ENCODE data around the gene TMPRSS13. TPM values are rescaled to one million over a fixed set of nuclear protein-coding genes. Genes with fewer than 3 reads are reported as not detected.
"Not testable (repeated sequence)": the region's sequence is repeated elsewhere in the genome, so short reads cannot be mapped to it uniquely, and the experiment has no call there.

The TMPRSS13 gene
- polyA plus RNA-seq, 1 donor, result 0.15 TPM

DNA sequence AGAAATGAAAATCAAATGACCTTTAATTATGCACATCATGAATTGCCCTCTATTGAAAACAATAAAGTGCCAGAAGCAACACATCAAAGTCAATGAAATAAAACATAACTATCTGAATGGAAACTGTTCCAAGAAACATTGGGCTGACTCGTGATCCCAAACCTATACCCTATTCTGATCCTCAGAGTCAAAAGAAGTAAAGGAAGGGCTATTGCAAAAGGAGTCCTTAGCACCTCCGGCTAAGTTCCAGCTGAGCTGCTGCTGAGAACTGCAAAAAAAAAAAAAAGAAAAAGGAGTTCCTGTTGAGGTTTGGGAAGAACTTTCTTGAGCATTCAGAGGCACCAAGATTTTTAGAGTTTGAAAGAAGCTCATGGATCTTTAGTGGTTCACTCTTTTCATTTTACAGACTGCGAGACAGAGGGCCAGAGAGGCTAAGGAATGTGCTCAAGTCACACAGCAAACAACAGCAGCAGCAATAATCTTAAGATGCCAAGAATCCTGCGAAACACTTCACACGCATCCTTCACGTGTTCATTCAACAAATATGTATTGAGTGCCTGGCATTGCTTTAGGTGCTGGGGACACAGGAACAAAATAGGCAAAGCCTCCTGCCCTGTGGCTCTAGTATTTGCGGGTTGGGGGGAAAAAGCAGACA, 841 bp upstream of the TMPRSS13 start:
- no peak for DNase-seq

DNA sequence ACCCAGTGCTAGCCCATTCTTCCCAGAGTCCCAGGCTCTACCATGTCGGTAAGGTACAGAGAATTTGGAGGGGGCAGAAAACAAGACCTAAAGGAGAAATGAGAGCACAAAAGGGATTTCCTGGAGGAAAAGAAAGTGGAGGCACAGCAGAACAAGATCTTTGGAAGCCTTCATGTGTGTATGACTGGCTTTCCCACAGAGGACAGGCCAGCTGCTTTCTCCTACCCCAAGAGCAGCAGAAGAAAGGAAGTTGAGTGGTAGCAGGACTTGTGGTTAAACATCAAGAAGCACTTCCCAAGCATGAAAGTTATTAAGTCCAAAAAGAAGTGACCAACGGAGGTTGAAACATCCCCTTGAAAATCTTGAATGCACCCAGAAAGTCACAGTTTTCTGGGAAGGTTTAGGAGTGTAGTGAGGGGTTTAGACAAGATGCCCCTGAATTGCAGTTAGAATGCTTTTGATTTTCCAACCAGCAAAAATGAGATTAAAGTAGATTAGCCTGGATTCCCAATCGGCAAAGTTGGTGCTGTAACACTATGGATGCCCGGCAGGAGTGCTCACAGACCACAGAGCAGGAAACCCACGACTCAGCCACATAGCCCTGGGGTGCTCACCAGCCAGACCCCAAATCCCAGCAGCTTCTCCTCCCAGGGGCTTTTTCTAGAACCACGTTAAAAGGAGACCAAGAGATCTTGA, 608 bp downstream of the TMPRSS13 start:
- no peak for DNase-seq

DNA sequence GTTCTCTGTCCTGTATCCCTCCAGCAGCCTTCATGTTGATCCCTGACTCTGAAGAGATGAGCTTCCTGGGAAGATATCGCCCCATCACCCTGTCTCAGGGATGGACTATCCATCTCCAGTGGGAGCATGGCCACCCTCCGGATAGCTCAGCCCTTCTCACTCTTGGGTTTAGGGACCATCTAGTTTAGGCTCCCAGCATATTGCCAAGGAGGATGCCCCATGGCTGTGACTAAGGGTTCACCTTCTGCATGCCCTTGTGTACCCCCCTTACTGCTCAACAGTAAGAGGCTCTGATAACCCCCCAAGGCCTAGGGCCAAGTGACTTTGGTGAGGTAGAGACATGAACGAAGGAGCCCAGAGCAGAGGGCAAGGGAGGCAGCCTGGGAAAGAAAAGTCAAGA, 1.3 kb downstream of the TMPRSS13 start:
- no peak for DNase-seq

DNA sequence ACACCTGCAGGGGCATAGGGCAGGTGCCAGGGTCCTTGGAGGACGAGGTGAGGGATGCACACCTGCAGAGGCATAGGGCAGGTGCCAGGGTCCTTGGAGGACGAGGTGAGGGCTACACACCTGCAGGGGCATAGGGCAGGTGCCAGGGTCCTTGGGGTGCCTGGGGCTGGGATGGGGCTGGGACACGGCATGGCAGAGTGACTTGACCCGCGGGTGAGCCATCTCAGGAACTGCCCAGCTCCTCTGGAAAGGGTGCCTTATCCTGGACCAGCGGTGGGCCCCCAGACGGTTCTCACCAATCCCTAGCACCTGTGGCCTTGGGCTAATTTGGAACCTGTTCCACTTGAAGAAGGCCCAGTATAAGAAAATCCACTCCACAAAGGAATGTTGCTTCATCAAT, 3.0 kb downstream of the TMPRSS13 start:
- DNase-seq, result not testable (repeated sequence)

DNA sequence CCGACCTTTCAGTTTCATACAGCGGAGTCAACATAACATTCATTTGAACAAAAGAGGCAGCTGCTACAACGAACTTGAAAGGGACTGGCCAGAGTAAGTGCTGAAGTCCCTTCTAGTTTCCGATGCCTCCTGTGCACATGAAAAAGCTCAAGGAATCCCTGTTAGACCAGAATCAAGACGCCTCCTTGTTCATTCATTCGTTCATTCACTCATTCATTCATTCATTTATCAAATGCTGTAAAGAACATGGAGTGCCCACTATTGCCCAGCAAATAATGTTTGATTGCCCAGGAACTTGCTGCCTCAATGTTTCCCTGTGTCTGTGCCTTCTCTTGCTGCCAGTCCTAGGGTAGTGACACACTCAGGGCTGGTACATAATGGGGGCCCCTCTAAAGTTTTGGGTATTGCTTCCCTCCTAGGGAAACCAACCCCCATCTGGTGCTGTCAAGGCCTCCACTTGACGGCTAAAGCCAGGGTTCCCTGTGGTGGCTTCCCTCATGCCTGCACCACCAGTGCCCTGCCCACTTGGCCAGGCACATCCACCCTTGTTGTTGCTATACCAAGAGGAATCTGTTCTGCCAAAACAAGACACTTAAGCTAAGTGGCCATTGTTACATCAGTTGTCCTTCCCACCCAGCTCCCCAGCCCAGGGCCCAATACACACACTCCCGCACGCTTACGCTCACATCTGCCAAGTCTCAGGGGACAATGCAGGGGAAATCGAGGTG, 3.8 kb downstream of the TMPRSS13 start:
- no peak for DNase-seq

DNA sequence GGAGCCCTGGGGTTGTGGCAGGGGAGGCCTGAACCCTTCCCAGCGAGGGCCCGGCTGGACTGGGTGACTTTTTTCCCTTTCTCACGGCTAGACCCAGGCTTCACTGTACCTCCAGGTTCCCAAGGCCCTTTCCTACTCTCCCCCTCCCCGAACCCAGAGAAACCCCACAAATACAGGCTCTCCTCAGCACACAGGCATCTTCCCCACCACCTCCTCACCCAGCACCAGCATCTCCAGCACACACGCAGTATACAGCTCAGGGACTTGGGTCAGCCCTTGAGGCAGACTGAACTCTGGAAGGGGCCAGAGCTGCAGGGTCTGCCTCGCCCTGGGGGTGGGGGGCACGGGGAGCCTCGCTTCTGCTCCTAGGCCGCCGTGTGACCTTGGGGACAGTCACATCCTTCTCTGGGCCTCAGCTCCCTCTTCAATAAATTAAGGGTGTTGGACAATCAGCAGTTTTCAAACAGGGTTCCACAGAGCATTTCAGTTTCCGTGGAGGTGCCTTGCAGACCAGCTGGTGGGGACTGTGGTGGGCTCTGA, 4.5 kb downstream of the TMPRSS13 start:
- no peak for DNase-seq

DNA sequence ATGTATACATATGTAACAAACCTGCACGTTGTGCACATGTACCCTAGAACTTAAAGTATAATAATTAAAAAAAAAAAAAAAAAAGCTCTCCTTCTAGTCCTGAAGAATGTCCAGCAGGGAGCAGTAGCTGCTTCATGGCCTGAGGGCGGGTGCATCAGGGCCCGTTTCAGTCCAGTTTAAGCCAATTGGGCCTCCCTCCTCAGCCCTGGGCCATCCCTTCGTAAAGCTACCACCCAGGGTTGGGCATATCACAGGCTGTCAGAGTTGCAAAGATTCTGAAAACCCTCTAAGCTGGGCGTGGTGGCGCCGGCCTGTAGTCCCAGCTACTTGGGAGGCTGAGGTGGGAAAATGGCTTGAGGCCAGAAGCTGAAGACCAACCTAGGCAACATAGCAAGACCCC, 5.4 kb downstream of the TMPRSS13 start:
- no peak for DNase-seq

DNA sequence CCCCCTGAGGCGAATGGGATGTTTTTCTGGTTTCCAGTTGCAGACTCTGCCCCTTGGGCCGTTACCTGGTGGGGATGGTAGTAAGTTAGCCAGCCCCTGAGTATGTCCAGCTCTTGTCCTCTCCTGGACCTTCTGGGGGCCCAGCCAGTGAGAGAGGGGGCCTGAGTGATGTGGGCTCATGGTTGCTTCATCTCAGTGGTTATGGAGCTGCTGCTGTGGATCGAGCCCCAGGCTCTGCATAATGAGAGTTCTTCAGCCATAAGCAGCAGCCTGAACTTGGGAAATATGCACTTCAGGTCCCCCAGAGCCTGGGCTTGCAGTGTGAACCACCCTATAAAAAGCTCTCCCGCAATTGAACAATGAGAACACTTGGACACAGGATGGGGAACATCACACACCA, 5.9 kb downstream of the TMPRSS13 start:
- no peak for DNase-seq

DNA sequence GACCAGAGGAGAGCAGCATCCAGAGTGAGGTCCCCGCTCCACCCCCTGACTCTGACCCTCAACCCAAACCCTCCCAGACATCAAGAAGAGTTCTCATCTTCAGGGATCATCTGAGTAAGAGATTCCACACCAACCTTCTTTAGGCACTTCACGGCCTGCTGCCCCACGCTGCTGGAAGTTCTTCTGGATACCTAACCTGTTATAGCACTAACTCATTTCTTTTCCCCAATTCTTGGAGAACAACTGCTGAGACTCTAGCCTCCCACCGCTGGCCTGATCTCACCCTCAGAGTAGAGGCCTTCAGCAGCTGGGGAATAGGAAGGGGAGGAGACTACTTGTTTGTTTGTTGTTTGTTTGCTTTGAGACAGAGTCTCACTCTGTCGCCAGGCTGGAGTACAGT, 7.3 kb downstream of the TMPRSS13 start:
- DNase-seq, result no peak

DNA sequence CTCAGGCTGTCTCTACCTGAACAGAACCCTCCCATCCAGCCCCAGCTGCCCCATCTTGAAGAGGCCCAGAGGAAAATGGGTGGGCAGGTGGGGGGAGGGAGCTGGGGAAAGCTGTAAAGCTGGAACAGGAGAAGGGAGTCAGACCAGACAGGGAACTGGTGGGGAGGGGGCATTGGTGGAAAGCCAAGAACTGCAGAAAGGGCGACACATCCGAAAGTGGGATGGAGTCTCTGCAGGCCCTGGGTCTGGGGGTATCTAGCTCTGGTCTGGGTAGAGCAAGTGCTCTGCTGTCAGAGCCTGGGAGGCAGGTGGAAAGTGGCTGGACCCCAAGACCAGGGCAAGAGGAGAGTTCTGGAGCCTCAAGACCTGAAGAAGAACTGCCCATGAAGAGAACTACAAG, 7.7 kb downstream of the TMPRSS13 start:
- no peak for DNase-seq

DNA sequence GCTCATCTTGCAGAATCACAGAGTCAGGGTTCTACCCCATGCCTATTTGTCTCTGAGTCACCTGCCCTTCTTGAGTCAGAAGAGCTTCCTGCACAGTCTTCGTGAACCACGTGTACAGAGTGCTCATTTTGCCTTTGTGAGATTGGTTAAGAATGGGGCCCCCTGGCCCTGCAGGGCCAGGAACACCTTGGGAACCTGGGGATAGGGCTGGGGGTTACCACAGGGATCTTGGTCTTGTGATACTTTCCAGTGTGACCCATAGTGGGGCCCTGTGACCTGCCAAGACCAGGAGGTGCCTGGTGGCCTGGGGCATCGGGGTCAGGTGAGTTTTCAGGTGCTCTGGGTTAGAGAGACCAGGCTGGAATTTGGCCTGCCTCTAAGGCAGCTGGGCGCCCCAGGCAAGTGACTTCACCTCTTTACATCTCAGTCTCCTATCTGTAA, 9.4 kb downstream of the TMPRSS13 start:
- no peak for DNase-seq

DNA sequence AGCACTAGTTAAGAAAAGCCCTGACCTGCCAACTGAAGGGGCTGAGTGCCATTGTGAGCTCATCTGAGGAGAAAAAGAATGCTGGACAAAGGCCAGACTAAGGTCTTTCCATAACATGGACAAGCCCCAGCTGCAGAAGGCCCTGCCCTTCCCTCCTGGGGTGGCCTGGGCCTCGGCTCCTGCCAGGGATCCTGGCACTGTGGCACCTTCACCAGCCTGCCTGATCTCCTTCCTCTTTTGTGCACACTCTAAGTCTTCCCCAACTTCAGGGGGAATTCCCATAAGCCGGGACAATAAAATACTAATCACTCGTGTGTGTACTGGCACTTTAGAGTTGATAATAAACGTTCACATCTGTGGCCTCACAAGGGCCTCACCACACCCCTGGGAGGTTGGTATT, 9.9 kb downstream of the TMPRSS13 start:
- no peak for DNase-seq

DNA sequence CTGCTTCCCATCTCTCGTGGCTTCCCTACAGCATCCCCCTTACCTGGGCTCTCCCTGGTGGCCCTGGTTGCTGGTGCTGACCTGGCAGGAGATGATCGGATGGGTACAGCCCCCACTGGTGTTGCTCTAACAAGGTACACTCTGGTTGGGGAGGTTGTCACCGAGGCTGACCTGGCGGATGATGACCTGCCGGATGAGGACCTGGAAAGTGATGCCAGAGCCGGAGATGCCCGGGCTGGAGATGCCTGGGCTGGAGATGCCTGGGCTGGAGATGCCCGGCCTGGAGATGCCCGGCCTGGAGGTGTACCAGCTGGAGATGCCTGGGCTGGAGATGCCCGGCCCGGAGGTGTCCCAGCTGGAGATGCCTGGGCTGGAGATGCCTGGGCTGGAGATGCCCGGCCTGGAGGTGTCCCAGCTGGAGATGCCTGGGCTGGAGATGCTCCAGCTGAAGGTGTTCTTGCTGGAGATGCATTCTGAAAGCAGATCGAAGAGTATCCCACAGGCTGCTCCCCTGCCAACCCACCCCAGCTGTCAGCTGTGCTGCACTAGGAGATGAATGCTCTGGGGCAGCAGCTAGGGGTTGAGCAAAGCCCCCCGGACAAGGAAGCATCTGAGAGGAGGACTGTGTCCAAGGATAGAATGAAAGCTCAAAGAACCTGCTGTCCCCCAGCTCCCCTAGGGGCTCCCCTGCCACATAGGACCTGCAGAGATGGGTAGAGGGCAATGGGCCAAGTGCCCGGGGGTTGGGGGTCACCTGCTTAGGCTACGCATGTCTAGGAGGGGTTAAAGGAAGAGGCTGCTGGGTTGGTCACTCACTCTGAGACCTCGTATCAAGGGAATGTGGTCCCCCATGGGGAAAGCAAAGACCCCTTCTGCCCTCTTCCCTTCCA, 10.6 kb downstream of the TMPRSS13 start:
- no peak for DNase-seq

DNA sequence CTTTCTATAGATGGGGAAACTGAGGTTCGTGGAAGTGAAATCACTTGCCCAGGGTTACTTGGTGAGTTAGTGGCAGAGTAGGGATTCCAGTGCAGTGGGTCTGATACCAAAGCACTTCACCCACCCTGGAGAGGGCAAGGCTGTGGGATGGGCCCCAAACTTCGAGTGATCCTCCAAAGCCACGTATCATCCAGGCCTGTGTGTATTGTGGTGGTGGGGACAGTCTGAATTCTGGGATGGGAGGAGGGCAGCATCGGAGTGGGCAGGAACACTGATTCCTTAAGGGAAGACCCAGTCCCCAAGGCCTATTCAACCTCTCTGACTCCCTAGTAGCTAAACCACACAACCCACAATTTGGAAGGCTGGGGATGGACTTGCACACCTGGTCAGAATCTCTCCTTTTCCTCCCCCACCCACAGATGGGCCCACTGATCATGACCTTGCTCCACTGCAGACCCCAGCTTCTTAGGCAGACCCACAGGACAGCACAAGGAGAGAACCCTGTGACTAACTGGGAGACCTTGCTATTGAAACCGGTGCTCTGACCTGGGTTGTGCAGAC, 11.5 kb downstream of the TMPRSS13 start:
- DNase-seq, result no peak

DNA sequence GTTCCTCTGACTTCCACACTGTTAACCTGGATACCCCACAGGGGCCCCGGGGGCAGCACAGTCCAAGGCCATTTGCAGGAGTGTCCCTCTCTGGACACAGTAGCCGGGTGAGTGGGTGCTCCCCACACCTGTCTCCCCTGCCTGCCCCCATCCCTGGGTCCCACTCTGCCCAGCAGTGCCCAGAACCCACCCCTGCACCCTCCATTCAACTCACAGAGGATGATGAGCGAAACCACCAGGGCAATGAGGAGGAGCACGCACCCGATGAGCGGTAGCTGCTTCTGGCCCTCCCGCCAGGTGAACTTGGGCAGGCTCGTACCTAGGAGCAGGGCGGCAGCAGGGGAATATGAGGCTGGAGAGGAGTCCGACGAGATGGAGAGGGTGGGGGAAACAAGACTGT, 12.2 kb downstream of the TMPRSS13 start:
- no peak for DNase-seq

DNA sequence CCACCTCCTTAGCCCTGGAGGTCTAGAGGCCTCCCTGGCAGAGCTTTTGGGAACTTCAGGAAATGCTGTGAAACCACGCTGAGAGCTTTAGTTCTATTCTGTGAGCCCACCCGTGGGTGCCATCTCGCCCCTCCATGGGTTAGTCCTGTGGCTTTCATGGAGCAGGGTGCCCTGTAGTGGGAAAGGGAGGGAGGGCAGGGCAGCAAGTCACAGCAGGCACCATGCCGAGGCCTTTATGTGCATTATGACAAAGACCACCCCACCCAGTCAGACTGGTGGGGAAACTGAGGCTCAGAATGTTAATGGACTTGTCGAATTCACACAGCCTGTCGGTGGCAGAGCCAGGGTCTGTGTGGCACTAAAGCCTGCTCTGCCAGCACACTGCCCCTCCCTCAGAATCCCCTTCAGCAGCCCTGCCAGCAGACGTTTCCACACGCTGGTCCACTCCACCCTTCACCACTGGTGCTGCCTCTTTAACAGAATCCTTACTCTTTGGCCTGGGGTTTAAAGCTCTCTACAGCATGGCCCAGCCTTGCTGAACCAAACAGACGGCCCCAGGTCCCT, 13.4 kb downstream of the TMPRSS13 start:
- no peak for DNase-seq

DNA sequence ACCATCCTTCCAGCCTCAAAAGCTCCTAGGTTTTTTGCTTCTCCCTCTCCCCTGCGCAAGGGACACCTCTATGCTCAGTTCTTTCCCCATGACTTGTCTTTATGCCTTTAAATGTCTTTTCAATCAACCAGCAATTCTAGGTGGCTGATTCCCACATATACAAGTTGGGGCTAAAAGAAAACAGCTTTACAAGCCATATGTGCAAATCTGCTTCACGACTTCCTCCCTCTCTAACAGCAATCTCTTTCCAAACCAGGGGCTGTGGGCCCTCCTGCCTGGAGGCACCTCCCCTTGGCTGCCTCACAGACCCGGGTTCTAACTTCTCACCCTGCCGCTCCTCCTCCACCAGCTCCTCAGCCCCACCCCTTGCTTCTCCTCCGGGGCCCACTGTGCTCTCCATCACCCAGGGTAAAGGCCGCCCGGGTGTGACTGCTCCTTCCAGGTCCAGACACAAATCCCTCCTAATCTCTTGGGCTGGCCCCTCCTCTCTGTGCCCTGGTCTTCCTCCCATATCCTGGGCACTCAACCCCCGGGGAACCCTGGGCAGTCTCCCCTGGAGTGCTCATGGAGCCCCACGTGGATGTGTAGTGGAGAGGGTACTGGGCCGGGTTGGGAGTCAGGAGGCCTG, 14.1 kb downstream of the TMPRSS13 start:
- DNase-seq, result no peak

DNA sequence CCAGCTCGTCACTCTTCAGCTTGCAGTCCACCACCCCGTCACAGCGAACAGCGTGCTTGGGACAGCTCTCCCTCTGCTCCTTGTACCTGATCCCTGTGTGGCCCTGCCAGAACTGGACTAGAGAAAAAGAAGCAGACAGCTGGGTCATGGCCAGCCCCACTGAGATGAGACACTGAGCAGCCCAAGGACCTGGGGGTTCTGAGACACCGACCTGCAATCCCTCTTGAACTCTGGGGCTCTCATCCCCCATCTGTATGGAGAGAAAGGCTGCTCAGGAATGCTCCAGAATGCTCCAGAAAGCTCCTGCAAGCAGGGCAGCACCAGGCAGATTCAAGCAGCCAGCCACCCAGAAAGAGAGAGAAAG, 14.8 kb downstream of the TMPRSS13 start:
- DNase-seq, result no peak

DNA sequence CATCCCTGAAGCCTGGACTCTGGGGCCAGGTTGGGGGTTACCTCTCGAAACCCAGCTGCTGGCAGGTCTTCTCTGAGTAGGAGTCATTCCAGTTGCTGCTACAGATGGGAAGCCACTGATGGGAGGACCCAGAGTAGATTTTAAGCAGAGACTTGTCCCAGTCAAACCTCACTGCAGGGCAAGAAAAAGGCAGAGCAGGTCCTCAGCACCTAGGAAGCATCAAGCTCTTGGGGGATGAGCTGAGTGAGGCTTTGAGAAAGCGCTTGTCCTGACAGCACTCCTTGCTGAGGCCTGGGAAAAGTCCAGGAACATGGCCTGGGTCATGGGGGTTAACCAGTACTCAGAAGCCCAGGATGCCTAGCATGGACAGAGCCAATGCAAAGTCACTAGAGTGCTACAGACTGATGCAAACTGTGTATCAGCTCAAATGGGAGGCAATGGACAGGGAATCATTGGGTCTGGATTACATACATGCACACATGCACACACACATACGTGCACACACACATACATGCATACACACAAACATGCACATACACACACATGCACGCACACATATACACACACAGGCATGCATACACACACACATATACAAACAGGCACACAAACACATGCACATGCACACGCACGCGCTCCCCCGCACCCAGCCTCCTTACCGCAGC, 15.3 kb downstream of the TMPRSS13 start:
- no peak for DNase-seq

DNA sequence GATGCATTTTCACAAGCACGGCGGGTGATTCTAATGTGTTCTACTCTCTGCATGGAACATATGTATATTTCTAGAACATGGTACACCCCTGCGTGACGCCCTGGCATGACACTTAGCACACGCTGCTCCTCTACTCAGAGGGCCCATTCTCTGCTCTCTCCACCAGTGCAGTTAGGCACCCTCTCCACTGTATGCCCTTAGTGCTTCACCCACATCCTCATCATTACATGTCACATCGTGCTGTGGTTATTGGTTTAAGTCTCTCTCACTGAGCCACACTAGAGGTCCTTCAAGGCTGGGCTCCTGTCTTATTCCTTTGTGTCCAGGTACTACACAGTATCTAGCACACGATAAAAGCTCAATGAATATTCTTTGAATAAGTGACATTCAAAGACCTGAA, 16.7 kb downstream of the TMPRSS13 start:
- no peak for DNase-seq

DNA sequence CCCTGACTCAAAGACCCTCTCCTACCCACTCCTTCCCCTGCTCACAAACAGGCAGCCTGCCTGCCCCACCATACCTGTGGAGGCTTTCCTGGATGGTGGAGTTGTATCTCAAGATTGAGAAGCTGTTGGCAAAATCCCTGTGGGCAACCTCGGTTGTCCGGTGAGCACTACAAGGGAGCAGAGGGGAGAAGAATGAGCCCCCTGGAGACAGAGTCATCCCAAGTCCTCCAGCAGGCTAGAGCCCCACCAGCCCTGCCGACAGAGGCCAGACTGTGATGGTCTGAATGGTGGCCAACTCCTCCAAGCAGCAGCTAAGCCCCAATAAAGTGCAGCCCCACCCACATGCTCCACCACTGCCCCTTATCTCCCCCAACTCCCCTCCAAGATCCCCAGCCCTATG, 17.5 kb downstream of the TMPRSS13 start:
- DNase-seq, result no peak
